HG03558 (cell line): ENCODE measurements around the gene REL.

Experiments used
- ATAC-seq: cut with Tn5 transposase; IDR thresholded peaks from one replicate; pipeline ENCODE4 v1.9.1; 2021; ENCODE audit warnings: moderate number of reproducible peaks; ENCODE audit not compliant: unreplicated experiment; ENCODE audit errors: extremely low read depth

The REL gene

GRCh38 chr2:60960706-60961105 lies 79.3 kb downstream of the REL start:
- no peak for ATAC-seq

- ATAC-seq = no peak
Measured at GRCh38 chr2:60961457-60961856, 80.1 kb downstream of the REL start.

GRCh38 chr2:60962528-60962927 lies 81.2 kb downstream of the REL start:
- ATAC-seq = no peak

- no peak for ATAC-seq
Measured at GRCh38 chr2:60963190-60963589, 81.8 kb downstream of the REL start.

- ATAC-seq = no peak
Measured at GRCh38 chr2:60964651-60965498, 83.5 kb downstream of the REL start.

- ATAC-seq = no peak
Measured at GRCh38 chr2:60965499-60965785, 84.1 kb downstream of the REL start.

- ATAC-seq = peak; percentile 62
Measured at GRCh38 chr2:60966507-60967405, 85.4 kb downstream of the REL start.

- ATAC-seq = no peak
Measured at GRCh38 chr2:60972889-60973656, 91.7 kb downstream of the REL start.

GRCh38 chr2:60973705-60974104 lies 92.3 kb downstream of the REL start:
- no peak for ATAC-seq

- ATAC-seq = no peak
Measured at GRCh38 chr2:60974652-60975051, 93.3 kb downstream of the REL start.
